Activated CD4-positive, alpha-beta T cell treated with anti-CD3 and anti-CD28 coated beads, Interleukin-2, Interleukin-6, amounts not matched to agents 100 ng/mL and 50 ng/mL, durations not matched to agents 16 hours and 8 hours (primary cell): ENCODE data around the gene SYNPO2.
"Not testable (repeated sequence)": the region's sequence is repeated elsewhere in the genome, so short reads cannot be mapped to it uniquely, and the experiment has no call there.

ENCODE experiments used
- DNase-seq: peaks from one replicate; pipeline ENCODE4 v3.0.0-alpha.2; 2020

Gene SYNPO2

GRCh38 chr4:118888666-118889311 is at the start of gene SYNPO2:
Gene SYNPO2 (plus strand): TSS chr4:118888854. CDS start chr4:118889037, 183 bp downstream.
- peak; percentile 49 for DNase-seq

DNA sequence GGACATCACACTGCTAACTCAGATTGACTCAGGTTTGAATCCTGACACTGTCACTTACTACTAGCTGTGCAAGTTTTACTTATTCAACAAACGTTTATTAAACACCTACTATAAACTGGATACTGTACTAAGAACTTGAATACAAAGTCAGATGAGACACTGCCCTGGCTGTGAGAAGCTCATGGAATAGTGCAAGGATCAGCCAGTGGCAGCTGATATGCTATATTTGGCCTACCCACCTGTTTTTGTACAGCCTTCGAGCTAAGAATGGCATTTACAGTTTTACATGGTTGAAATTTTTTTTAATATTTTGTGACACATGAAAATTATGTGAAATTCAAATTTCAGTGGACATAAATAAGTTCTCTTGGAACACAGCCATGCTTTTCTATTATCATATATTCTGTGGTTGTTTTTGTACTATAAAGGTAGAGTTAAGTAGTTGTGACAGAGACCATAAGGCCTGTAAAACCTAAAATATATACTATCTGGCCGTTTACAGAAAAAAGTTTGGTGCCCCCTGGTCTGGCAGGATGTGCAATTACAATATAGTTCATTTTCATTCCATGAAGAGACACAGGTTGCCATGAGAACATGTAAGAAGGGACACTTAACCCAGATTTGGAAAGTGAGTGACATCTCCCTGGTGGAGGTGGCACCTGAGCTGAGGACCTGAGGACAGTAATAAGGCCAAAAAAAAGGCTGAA is 49.3 kb upstream of the SYNPO2 start:
- no peak for DNase-seq

GRCh38 chr4:118842055-118842454 is 46.6 kb upstream of the SYNPO2 start:
- no peak for DNase-seq

GRCh38 chr4:118843237-118843636 is 45.4 kb upstream of the SYNPO2 start:
- no peak for DNase-seq

DNA sequence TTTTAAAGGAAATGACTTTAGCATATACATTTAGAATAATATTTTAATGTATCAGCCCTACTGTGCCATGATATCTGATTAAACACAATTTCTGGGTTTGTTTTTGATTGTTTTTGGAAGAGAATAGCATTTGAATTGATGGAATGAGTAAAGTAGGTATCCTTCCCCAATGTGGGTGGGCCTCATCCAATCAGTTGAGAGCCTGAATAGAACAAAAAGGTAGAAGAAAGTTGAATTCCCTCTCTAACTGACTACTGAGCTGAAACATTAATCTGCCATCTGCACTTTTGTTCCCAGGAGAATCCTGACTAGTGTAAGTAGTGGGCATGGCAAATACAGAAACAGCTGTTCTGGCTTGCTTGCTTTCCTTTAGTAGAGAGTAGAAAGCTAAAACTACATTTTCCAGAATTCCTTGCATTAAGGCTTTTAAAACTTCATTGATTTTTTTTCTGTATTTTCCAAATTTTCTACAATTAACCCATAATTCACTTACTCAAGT is 43.1 kb upstream of the SYNPO2 start:
- DNase-seq = no peak

DNA sequence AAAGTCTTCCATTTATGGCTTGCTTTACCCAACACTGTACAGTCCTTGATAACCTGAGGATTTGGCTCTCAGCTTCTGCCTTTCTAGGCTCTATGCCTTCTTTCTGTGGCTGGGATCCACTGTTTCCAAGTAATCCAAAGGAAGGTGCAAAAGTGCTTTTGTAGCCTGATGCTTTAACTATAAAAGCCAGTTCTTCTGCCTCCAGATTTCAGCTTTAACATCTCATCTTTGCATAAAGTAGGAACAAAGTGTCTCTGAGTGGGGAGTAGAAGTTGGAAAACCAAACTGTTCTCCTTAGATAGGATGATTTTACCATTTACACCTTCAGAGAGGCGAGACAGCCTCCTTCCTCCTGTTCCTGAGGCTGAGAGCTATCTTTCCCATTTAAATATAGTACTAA is 41.7 kb upstream of the SYNPO2 start:
- DNase-seq = no peak

GRCh38 chr4:118848242-118848641 is 40.4 kb upstream of the SYNPO2 start:
- no peak for DNase-seq

- no peak for DNase-seq
Measured at GRCh38 chr4:118848901-118849300, 39.8 kb upstream of the SYNPO2 start.

DNA sequence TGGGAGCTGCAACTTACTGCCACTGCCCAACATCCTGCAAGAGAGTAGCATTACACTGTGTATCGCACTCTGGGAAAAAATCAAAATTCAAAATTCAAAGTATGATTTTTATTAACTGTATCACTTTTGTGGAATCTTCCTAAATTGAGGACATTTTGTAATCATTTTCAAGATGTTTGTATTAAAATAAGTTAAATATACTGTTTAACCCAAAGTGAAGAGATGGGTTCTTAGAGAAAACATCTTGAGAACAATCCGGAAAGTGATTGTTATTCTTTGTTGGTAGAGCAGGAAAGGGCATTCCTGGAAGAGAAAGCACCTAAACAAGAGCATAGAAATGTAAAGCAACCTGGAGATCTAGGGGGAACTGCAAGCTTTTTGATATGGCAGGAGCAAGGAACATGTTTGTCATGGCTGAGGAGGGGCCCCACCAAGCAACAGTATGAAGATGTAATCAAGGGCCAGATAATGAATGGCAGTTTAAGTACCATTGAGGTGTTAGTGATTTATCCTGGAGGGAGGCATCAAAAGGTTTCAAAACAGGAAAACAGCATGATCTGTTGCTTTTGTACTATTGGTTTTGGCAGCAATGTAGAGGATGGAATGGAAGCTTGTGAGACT is 38.7 kb upstream of the SYNPO2 start:
- no peak for DNase-seq

DNA sequence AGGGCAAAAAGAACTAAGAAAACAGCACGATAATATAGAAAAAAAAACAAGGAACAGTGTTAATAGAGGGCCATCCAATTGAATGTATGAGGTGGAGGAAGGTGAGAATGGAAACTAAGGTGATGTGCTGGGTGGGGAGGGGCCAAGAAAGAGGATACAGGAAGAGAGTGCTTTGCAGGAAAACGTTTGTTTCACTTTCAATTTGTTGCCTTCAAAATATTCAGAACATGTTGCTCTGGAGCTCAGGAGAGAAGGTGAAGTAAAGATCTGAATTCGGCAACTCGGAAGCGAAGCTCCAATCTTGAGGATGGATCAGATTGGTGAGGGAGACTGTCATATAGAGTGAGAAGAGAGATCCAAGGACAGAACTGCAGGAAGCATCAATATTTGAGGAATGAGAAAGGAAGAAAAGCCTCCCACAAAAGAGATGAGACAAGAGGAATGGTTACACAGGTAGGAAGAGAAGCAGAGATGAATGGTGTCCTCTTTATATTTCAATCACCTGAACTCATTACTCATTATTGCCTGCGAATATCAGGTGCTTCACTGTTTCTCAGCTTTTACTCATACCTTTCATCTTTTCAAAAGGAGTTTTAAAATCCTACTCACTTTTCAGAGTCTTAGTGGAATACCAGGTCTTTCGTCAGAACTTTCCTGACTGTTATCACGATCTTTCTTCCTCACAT is 38.0 kb upstream of the SYNPO2 start:
- peak; percentile 56 for DNase-seq

GRCh38 chr4:118857760-118858159 is 30.9 kb upstream of the SYNPO2 start:
- DNase-seq = no peak

DNA sequence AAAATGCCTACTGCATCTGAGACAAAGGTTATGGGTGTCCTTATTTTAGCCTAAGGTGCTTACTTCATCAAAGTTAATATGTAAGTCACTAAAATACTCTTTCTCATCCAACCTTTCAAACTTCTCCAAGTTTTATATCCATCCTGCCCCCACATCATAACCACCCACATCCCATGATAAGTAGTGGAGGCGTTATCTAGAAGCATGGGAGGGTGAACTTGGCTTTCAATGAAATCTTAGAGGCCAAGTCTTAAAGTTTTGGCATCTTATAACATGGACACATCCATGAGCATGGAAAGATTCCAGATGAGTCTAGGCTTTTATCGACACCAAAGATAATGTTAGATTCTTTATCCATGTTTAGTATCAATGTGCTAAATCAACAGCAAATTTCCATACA is 29.9 kb upstream of the SYNPO2 start:
- DNase-seq = no peak

DNA sequence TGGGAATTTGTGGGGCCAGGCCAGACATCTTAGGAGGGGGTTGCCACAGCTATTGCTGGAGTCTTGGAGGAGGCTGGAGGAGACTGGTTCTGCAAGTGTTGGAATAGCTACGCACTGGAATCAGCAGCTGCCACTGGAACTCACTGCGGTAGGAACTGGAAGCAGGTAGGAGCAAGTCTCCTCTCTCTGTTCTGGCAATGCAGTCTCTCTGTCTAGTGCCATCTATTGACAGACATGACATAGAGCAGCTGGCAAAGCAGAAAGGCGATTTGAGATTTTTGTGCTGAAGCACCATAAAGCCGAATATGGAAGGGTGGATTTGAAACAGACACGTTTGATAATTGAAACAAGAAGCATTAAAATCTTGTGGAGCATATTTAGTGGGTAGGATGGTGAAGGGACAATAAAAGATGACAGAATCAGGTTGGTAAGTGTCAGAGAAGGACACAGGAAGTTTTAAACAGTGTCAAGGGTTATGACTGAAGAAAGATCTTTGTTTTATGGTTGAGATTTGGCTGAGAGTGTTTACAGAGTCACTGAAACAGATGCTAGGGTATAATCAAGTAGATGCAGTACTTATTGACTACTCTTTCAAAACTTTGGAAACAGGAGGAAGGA is 23.5 kb upstream of the SYNPO2 start:
- DNase-seq = peak; percentile 39

DNA sequence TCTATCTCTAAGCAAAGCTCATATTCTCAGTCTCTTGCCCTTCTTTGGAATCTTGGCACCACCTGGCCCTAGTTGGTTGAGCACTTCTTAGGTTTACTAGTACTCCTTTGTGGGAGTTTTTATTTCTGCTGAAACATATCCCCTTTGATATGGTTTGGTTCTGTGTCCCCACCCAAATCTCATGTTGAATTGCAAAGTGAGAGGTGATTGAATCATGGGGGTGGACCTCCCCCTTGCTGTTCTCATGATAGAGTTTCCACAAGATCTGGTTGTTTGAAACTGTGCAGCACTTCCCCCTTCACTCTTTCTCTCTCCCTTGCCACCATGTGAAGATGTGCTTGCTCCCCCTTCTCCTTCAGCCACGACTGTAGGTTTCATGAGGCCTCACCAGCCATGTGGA is 22.2 kb upstream of the SYNPO2 start:
- no peak for DNase-seq

- DNase-seq = no peak
Measured at GRCh38 chr4:118867311-118868067, 21.2 kb upstream of the SYNPO2 start.

DNA sequence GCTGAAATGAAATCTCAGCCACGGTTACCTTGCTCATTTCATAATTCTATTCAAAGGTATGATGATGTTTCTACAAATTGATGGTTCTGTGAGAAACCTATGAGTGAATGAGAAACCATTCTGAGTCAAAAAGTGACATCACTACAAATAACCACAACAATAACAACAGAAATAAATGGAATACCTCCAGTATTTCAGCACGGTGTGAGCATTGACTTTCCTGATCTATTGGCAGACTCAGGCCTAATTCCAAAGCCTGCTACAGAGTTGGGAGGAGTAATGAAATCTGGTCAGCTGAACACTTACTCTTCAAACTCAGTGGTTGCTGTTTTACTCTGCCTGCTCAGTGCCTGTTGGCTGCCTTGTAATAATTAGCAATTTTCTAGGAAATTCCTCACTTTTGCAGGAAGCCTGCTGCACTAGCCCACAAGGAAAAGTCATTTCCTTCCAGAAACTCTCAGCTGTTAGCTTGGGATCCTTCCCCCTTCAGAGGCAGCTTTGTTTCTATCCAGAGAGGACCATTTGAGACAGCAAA is 18.8 kb upstream of the SYNPO2 start:
- peak; percentile 18 for DNase-seq

GRCh38 chr4:118872181-118872580 is 16.5 kb upstream of the SYNPO2 start:
- no peak for DNase-seq

GRCh38 chr4:118877797-118878196 is 10.9 kb upstream of the SYNPO2 start:
- no peak for DNase-seq

DNA sequence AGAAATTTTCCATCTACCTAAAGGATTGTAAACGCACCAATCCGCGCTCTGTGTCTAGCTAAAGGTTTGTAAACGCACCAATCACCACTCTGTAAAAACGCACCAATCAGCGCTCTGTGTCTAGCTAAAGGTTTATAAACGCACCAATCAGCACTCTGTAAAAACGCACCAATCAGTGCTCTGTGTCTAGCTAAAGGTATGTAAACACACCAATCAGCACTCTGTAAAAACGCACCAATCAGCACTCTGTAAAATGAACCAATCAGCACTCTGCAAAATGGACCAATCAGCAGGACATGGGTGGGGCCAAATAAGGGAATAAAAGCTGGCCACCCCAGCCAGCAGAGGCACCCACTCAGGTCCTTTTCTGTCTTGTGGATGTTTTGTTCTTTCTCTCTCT is 10.1 kb upstream of the SYNPO2 start:
- not testable (repeated sequence) for DNase-seq

DNA sequence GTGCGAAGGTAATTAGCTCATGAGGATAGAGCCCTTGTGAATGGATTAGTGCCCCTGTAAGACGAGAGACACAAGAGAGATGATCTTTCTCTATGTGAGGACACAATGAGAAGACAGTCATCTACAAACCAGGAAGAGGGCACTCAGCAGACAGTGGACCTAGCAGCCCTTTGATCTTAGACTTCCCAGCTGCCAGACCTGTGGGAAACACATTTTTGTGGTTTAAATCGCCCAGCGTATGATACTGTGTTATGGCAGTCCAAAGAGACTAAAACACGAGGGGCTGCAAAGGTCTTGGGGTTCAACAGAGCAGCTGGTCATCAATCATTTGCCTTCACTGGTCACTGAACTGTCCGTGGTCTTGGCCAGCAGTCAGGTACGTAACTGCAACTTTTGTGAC is 9.2 kb upstream of the SYNPO2 start:
- DNase-seq = no peak

DNA sequence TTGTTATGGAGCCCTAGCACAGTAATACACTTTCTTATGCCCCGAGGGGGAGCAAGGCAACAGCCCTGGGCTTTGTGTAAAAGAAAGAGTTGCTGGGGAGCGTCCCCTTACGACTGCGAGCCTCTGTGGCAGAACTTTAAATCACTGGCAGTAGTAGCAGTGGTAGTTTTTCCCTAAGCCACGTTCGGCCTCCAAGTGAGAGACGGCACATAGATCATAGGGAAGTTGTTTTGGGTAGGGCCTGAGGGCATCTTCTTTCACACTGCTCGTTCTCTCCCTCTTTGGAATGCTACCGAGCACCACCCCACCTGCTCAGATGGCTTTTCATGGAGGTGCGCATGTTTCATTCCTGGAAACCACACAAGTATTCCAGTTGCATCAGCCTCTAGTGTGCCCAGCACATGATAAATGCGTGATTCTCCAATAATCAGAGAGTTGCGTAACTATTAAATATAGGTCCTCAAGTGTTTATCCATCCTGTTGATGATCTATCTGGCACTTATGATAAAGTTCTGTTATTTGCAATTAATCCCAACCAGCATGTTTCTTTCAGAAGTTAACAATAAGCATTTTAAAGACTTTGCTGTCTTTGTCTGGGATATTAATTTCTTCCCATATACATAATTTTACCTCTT is 7.0 kb upstream of the SYNPO2 start:
- no peak for DNase-seq
